GM12878 (cell line): ENCODE results near the gene NPBWR2. TPM values are rescaled to one million over a fixed set of nuclear protein-coding genes. Genes with fewer than 3 reads are reported as not detected.

Experiments used
- ATAC-seq: fragments of 200-7000 bp; cut with Tn5 transposase; 3 replicates; pipeline ENCODE4 v1.9.1; 2020; ENCODE audit warnings: mild to moderate bottlenecking, moderate library complexity
- BruUV-seq: library from RNA; stranded (reverse); fragments of 400-500 nt; replicated peaks from 2 replicates; lab custom pipeline; 2021; lab: Mats Ljungman, UMichigan
- CTCF ChIA-PET: fragments of 300-600 bp; sonication (Branson Sonifier 250); formaldehyde crosslinking; extraction: SDS; loops from one replicate; lab custom pipeline; 2021; ENCODE audit warnings: inconsistent platforms; lab: Yijun Ruan, JAX
- POLR2A ChIA-PET: fragments of 350-600 bp; formaldehyde crosslinking; extraction: SDS; loops from one replicate; lab custom pipeline; 2021; ENCODE audit warnings: inconsistent platforms; lab: Charles Lee
- RAD21 ChIA-PET: fragments of 300-600 bp; sonication (Branson Sonifier 250); formaldehyde crosslinking; loops from one replicate; lab custom pipeline; 2023; ENCODE audit warnings: antibody characterized with exemption; ENCODE audit not compliant: unreplicated experiment; lab: Charles Lee
- SMC1A ChIA-PET: fragments of 300-600 bp; sonication (Branson Sonifier 250); formaldehyde crosslinking; loops from one replicate; lab custom pipeline; 2023; ENCODE audit not compliant: unreplicated experiment, uncharacterized antibody; lab: Charles Lee
- DNase-seq: peaks from one replicate; pipeline ENCODE4 v3.0.0-alpha.2; 2011; ENCODE audit warnings: low read depth, low spot score
- FAIRE-seq: peaks from 3 replicates; lab custom pipeline; 2011; peaks lifted over from hg19 to GRCh38; lab: Jason Lieb, UNC
- H2AFZ ChIP-seq: 2 replicates; pipeline ENCODE4 v1.6.0; 2011; ENCODE audit warnings: low read depth, low read length, control low read depth; ENCODE audit not compliant: control insufficient read depth
- H3K27ac ChIP-seq: 2 replicates; pipeline ENCODE4 v1.5.1; 2011; ENCODE audit warnings: control low read depth; ENCODE audit not compliant: control insufficient read depth, insufficient read depth
- H3K27me3 ChIP-seq, 2 experiments: replicated peaks in 1 of 2; 2 replicates each; pipeline versions ENCODE4 v1.6.0 to v1.6.1; 2011; ENCODE audit warnings: low read length in 1 of 2; ENCODE audit not compliant: control insufficient read depth in 2 of 2, insufficient read depth in 2 of 2
- H3K36me3 ChIP-seq, 2 experiments: 2 replicates each; pipeline ENCODE4 v1.5.1; 2011; ENCODE audit warnings: low read length in 1 of 2; ENCODE audit not compliant: control insufficient read depth in 2 of 2, insufficient read depth in 2 of 2
- H3K4me1 ChIP-seq: 2 replicates; pipeline ENCODE4 v1.6.1; 2011; ENCODE audit warnings: mild to moderate bottlenecking, low read length, moderate library complexity, mixed read lengths; ENCODE audit not compliant: control insufficient read depth, insufficient read depth
- H3K4me2 ChIP-seq: 2 replicates; pipeline ENCODE4 v1.6.0; 2011; ENCODE audit warnings: control low read depth; ENCODE audit not compliant: control insufficient read depth, insufficient read depth
- H3K4me3 ChIP-seq: fragments of 200-600 bp; sonication (generic); 2 replicates; pipeline ENCODE4 v1.5.1; 2016
- H3K79me2 ChIP-seq: 2 replicates; pipeline ENCODE4 v1.6.0; 2011; ENCODE audit warnings: low read length; ENCODE audit not compliant: control insufficient read depth, insufficient read depth
- H3K9ac ChIP-seq: 2 replicates; pipeline ENCODE4 v1.8.0; 2011; ENCODE audit warnings: low read length, control low read depth, mixed read lengths; ENCODE audit not compliant: control insufficient read depth, insufficient read depth
- H3K9me3 ChIP-seq: replicated peaks from 3 replicates; pipeline ENCODE4 v1.5.1; 2011; ENCODE audit warnings: mild to moderate bottlenecking, low read length; ENCODE audit not compliant: control insufficient read depth, insufficient read depth
- H4K20me1 ChIP-seq: 2 replicates; pipeline ENCODE4 v1.6.0; 2011; ENCODE audit not compliant: control insufficient read depth, insufficient read depth
- CEBPB ChIP-seq, 2 experiments: fragments of 150-350 bp in 1 of 2; IDR thresholded peaks; 2 replicates each; pipeline ENCODE4 v1.6.1; 2012 to 2014; ENCODE audit warnings: low read depth in 2 of 2, low read length in 2 of 2, borderline replicate concordance in 1 of 2, inconsistent platforms in 1 of 2
- CTCF ChIP-seq, 3 experiments: IDR thresholded peaks in 2 of 3; conservative IDR thresholded peaks in 1 of 3; 2 replicates each; pipeline ENCODE4 v1.5.1; 2011; ENCODE audit warnings: low read depth in 3 of 3, low read length in 3 of 3, mild to moderate bottlenecking in 3 of 3, control low read depth in 2 of 3, moderate library complexity in 2 of 3, inconsistent platforms in 1 of 3, mixed read lengths in 1 of 3; ENCODE audit not compliant: control insufficient read depth in 2 of 3, insufficient read depth in 1 of 3; ENCODE audit errors: extremely low read depth in 1 of 3
- ETV6 ChIP-seq, 2 experiments: fragments of 450-650 bp in 1 of 2; IDR thresholded peaks in 1 of 2; conservative IDR thresholded peaks in 1 of 2; 2 replicates each; pipeline ENCODE4 v1.6.1; 2014; ENCODE audit warnings: antibody characterized with exemption in 1 of 2, borderline replicate concordance in 1 of 2, low read depth in 1 of 2, mild to moderate bottlenecking in 1 of 2, moderate library complexity in 1 of 2
- JUNB ChIP-seq: IDR thresholded peaks from 2 replicates; pipeline ENCODE4 v1.6.1; 2016; ENCODE audit warnings: antibody characterized with exemption, mild to moderate bottlenecking
- KAT2A ChIP-seq: conservative IDR thresholded peaks from 2 replicates; pipeline ENCODE4 v1.6.1; 2011; ENCODE audit warnings: low read depth, low read length; ENCODE audit not compliant: control insufficient read depth
- MTA3 ChIP-seq: IDR thresholded peaks from 2 replicates; pipeline ENCODE4 v1.6.1; 2012; ENCODE audit warnings: low read length, inconsistent platforms, borderline replicate concordance
- PKNOX1 ChIP-seq: fragments of 450-650 bp; IDR thresholded peaks from 2 replicates; pipeline ENCODE4 v1.6.1; 2016; ENCODE audit warnings: mild to moderate bottlenecking
- RELB ChIP-seq: fragments of 450-650 bp; IDR thresholded peaks from 2 replicates; pipeline ENCODE4 v1.6.1; 2017; ENCODE audit warnings: low read depth, mild to moderate bottlenecking, moderate library complexity
- SMAD1 ChIP-seq: fragments of 450-650 bp; IDR thresholded peaks from 2 replicates; pipeline ENCODE4 v1.6.1; 2018; ENCODE audit warnings: mild to moderate bottlenecking, low read depth; ENCODE audit not compliant: partially characterized antibody
- SREBF1 ChIP-seq: IDR thresholded peaks from 2 replicates; pipeline ENCODE4 v1.6.1; 2012; ENCODE audit warnings: mild to moderate bottlenecking, low read length
- STAT1 ChIP-seq: fragments of 450-650 bp; conservative IDR thresholded peaks from 2 replicates; pipeline ENCODE4 v1.6.1; 2014; ENCODE audit warnings: antibody characterized with exemption, mild to moderate bottlenecking
- ZNF24 ChIP-seq: fragments of 450-650 bp; IDR thresholded peaks from 2 replicates; pipeline ENCODE4 v1.6.1; 2017; ENCODE audit warnings: antibody characterized with exemption, mild to moderate bottlenecking
- WGBS: methylation state at CpG from one replicate; pipeline ENCODE4 v1.1.6; 2016; ENCODE audit warnings: low lambda C conversion rate; ENCODE audit not compliant: insufficient replicate concordance, insufficient coverage; ENCODE audit errors: missing lambda C conversion rate; 5-methylcytosine and 5-hydroxymethylcytosine counted together
- in situ Hi-C: fragments of 300-500 bp; cut with MboI; formaldehyde crosslinking; loops from 9 replicates; pipeline ENCODE4 v1.14.3; 2018; ENCODE audit warnings: mixed read lengths
- intact Hi-C: fragments of 100-400 bp; cut with micrococcal nuclease; formaldehyde crosslinking; loops from one replicate; pipeline ENCODE4 v1.14.2; 2022; ENCODE audit not compliant: unreplicated experiment
- polyA plus RNA-seq, 11 experiments: library from polyadenylated mRNA; depleted of rRNA in 4 of 11; unstranded in 6 of 11; stranded (reverse) in 5 of 11; fragments of >200 nt; fragmentation: Nextera tagmentation in 4 of 11; fragmentation: Illumina TruSeq in 1 of 11; extraction: Ambion mirVana in 4 of 11; extraction: Trizol in 1 of 11; gene quantifications; 1 replicate in 1 of 11; 2 replicates in 10 of 11; pipeline versions ENCODE4 v1.2.1 to v1.2.3, GENCODE V29; 2011 to 2016; ENCODE audit warnings: inconsistent platforms in 2 of 11, missing spikeins in 2 of 11, low read depth in 1 of 11
- total RNA-seq, 4 experiments: library from RNA; depleted of rRNA in 3 of 4; stranded (reverse); fragments of >200 nt in 3 of 4; fragmentation: Illumina TruSeq in 1 of 4; extraction: Trizol in 1 of 4; gene quantifications; 2 replicates each; pipeline versions ENCODE4 v1.2.1 to v1.2.3, GENCODE V29; 2013 to 2021

Gene NPBWR2
- total and polyA plus RNA-seq, 10 of the 15 experiments (the other 5 are each of a cell fraction or from before 2014, with no cell fraction given): not detected

- H4K20me1 ChIP-seq: no peaks in the 10 kb centered on the region
- FAIRE-seq (no peak), ATAC-seq (no peak), DNase-seq (no peak)
- ChIA-PET RAD21 (interaction anchor here (1.3 kb wide), 1 partner anchor 25 kb away, joined by 3 read pairs; no protein-coding TSS in a partner anchor), CTCF (interaction anchor here (0.8 kb wide), 1 partner anchor 25 kb away, joined by 3 read pairs; no protein-coding TSS in a partner anchor), SMC1A (no interaction called here), POLR2A (no interaction called here)
- intact Hi-C loops: no loop called here
- H3K4me3 ChIP-seq: no peak overlapping the region
- TF ChIP-seq MTA3: no peak
- TF ChIP-seq PKNOX1: peak; percentile 73
- no peaks in the 10 kb centered on the region for H3K36me3 ChIP-seq
- H3K4me1 ChIP-seq: peaks cover 14% of the 10 kb centered on the region
- H3K4me2 ChIP-seq: no peak overlapping the region; the same call in 1 of the 2 replicates
- no peak overlapping the region for H2AFZ ChIP-seq
- H3K79me2 ChIP-seq: no peaks in the 10 kb centered on the region
- H3K9me3 ChIP-seq: no peaks in the 10 kb centered on the region
- in situ Hi-C loops: no loop called here
- no TSS peak for BruUV-seq
- H3K9ac ChIP-seq: no peak overlapping the region
- H3K27me3 ChIP-seq: peaks cover 0 to under 1% of the 10 kb centered on the region in 2 experiments; a peak in 1 of 4 replicates
- 23% methylated on average over 4 of the region's 4 CpGs for WGBS
- no peak overlapping the region for H3K27ac ChIP-seq
These were observed 11.9 kb downstream of the NPBWR2 start for GRCh38 chr20:64095455-64095854.

DNA sequence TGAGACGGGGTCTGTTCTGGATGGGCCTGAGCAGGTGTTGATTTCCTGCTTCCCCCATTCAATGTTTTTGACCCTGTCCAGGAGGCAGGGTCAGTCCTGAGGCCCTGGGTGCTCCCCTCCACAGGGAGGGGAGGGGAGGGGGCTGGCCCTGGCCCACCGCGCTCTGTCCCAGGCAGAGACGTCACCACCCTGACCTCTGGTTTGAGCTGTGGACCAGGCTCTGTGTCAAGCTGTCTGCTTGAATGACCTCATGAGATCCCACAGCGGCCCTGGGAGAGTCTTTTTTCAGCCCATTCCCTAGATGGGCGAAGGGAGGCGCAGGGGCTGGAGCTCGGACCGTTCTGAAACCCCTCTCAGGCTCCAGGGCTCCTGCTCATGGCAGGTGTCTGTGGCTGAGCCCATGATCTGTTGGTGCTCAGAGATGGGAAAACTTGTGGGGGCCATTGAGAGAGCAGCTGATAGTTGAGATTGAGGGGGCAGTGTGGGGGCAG, 14.3 kb downstream of the NPBWR2 start:
- H3K27me3 ChIP-seq: no peaks in the 10 kb centered on the region
- in situ Hi-C loops (no loop called here), intact Hi-C loops (no loop called here)
- no peaks in the 10 kb centered on the region for H3K36me3 ChIP-seq
- no peak overlapping the region for H3K9ac ChIP-seq
- ATAC-seq: no peak
- H3K4me3 ChIP-seq: no peak overlapping the region
- no peaks in the 10 kb centered on the region for H4K20me1 ChIP-seq
- WGBS: 35% methylated on average over 9 of the region's 9 CpGs
- RAD21 ChIA-PET: no interaction called here
- no peak for FAIRE-seq
- CTCF ChIA-PET: interaction anchor here (0.6 kb wide), 1 partner anchor 597 kb away, joined by 3 read pairs; no protein-coding TSS in a partner anchor
- H2AFZ ChIP-seq: no peak overlapping the region
- no peaks in the 10 kb centered on the region; the same call in 2 of the 3 replicates for H3K9me3 ChIP-seq
- H3K79me2 ChIP-seq: no peaks in the 10 kb centered on the region
- peaks cover 7% of the 10 kb centered on the region for H3K4me1 ChIP-seq
- no peak overlapping the region for H3K27ac ChIP-seq
- no peak overlapping the region for H3K4me2 ChIP-seq
- TF ChIP-seq CEBPB (IDR thresholded peaks at IDR 0.05; ENCODE audit: borderline replicate concordance in 1 of 2, low read depth in 2 of 2, low read length in 2 of 2) (no peak), KAT2A (no peak), SREBF1 (no peak), ETV6 (conservative IDR thresholded peaks at IDR 0.05 in 1 of 2, IDR thresholded peaks at IDR 0.05 in 1 of 2; ENCODE audit: borderline replicate concordance in 1 of 2, low read depth in 1 of 2) (no peak), SMAD1 (no peak), JUNB (no peak), STAT1 (no peak), ZNF24 (no peak), CTCF (IDR thresholded peaks at IDR 0.05 in 2 of 3, conservative IDR thresholded peaks at IDR 0.05 in 1 of 3; ENCODE audit: control insufficient read depth in 2 of 3, extremely low read depth in 1 of 3, insufficient read depth in 1 of 3, low read depth in 3 of 3, low read length in 3 of 3) (no peak), RELB (no peak)
- BruUV-seq: no TSS peak
- SMC1A ChIA-PET: no interaction called here
- POLR2A ChIA-PET: no interaction called here
- DNase-seq: no peak
